OCI-LY7 (cell line): ENCODE measurements around the gene DNAH11.

Experiments
- CTCF ChIP-seq: fragments of 200-600 bp; sonication (generic); conservative IDR thresholded peaks from 2 replicates; pipeline ENCODE4 v1.5.1; 2014; ENCODE audit warnings: mild to moderate bottlenecking, antibody characterized with exemption, low read length, moderate library complexity, mixed read lengths
- EZH2phosphoT487 ChIP-seq: fragments of 200-600 bp; sonication (generic); IDR thresholded peaks from 2 replicates; pipeline ENCODE4 v1.6.1; 2018; ENCODE audit warnings: low read depth, borderline replicate concordance, mild to moderate bottlenecking, mixed run types, antibody characterized with exemption, low read length, moderate library complexity, mixed read lengths

- no peak for TF ChIP-seq CTCF
- no peak for TF ChIP-seq EZH2phosphoT487
Measured at GRCh38 chr7:21642422-21642821, 99.6 kb downstream of the DNAH11 start.
